H1 (cell line): ENCODE results near the gene CASD1. TPM values are rescaled to one million over a fixed set of nuclear protein-coding genes. Genes with fewer than 3 reads are reported as not detected.

ENCODE experiments used
- ATF2 ChIP-seq: IDR thresholded peaks from 2 replicates; pipeline ENCODE4 v1.6.1; 2012; ENCODE audit warnings: low read length, inconsistent platforms
- CBX5 ChIP-seq: fragments of 300-800, 300-1000 bp; sonication (generic); IDR thresholded peaks from 2 replicates; pipeline ENCODE4 v1.7.1; 2016; ENCODE audit warnings: antibody characterized with exemption, low read length, low read depth
- MAX ChIP-seq: IDR thresholded peaks from 2 replicates; pipeline ENCODE4 v1.6.1; 2012; ENCODE audit warnings: inconsistent platforms
- YY1 ChIP-seq: IDR thresholded peaks from 2 replicates; pipeline ENCODE4 v1.6.1; 2011; ENCODE audit warnings: low read depth, mild to moderate bottlenecking, low read length
- polyA plus RNA-seq, 7 experiments: library from polyadenylated mRNA; depleted of rRNA in 3 of 7; stranded (reverse) in 5 of 7; unstranded in 2 of 7; fragments of >200 nt in 5 of 7; fragments of 200-250 nt in 2 of 7; gene quantifications; 1 replicate in 5 of 7; 2 replicates in 1 of 7; 4 replicates in 1 of 7; pipeline versions ENCODE4 v1.2.1 to v1.2.3, GENCODE V29; 2011 to 2013; ENCODE audit warnings: missing spikeins in 2 of 7, mixed read lengths in 2 of 7
- total RNA-seq: library from RNA; stranded (reverse); fragmentation: NEBNext Ultra II Directional; extraction: Animal tissue kit (Norgen Biotek cat#: 25700); gene quantifications from 2 replicates; pipeline ENCODE4 v1.2.1, GENCODE V29; 2021

Gene CASD1
- total and polyA plus RNA-seq, 2 of the 8 experiments (the other 6 are each of a cell fraction or from before 2014, with no cell fraction given), result 14.2 to 18.8 TPM

- no peak for TF ChIP-seq ATF2
- no peak for TF ChIP-seq YY1
- no peak for TF ChIP-seq CBX5
- TF ChIP-seq MAX, result no peak
- TF ChIP-seq, all 59 proteins: peak for 0
Observed at GRCh38 chr7:94561841-94562514, 52.4 kb downstream of the CASD1 start (continued).
